BJ (cell line): Measurements from ENCODE around the gene MAST2. TPM values are rescaled to one million over a fixed set of nuclear protein-coding genes. Genes with fewer than 3 reads are reported as not detected.

ENCODE experiments used
- CTCF ChIA-PET: fragments of 350-600 bp; formaldehyde crosslinking; extraction: SDS; loops from one replicate; lab custom pipeline; 2021; ENCODE audit warnings: antibody characterized with exemption, inconsistent platforms; lab: Yijun Ruan, JAX
- POLR2A ChIA-PET: fragments of 300-600 bp; sonication (Branson Sonifier 250); formaldehyde crosslinking; extraction: SDS; loops from one replicate; lab custom pipeline; 2021; ENCODE audit warnings: antibody characterized with exemption; lab: Charles Lee
- DNase-seq: peaks from one replicate; pipeline ENCODE4 v3.0.0-alpha.2; 2011; ENCODE audit warnings: low read depth
- H3K27me3 ChIP-seq: 2 replicates; pipeline ENCODE4 v1.6.0; 2011; ENCODE audit warnings: low read length; ENCODE audit not compliant: control insufficient read depth, insufficient read depth
- H3K36me3 ChIP-seq: 2 replicates; pipeline ENCODE4 v1.5.1; 2011; ENCODE audit warnings: low read length; ENCODE audit not compliant: control insufficient read depth, insufficient read depth
- H3K4me3 ChIP-seq: 2 replicates; pipeline ENCODE4 v1.5.1; 2011; ENCODE audit warnings: low read depth, mild to moderate bottlenecking, control low read depth, low read length
- polyA plus RNA-seq: library from polyadenylated mRNA; depleted of rRNA; stranded (reverse); fragments of >200 nt; gene quantifications from 2 replicates; pipeline ENCODE4 v1.2.3, GENCODE V29; 2011
- TF ChIP-seq, protein P1 (sequence below): IDR thresholded peaks from 2 replicates; pipeline ENCODE4 v1.5.1; 2011; ENCODE audit warnings: low read depth, mild to moderate bottlenecking, control low read depth, inconsistent platforms, low read length, moderate library complexity; ENCODE audit not compliant: insufficient read depth

Gene MAST2
- polyA plus RNA-seq, 1 experiment, result 47.2 TPM

DNA sequence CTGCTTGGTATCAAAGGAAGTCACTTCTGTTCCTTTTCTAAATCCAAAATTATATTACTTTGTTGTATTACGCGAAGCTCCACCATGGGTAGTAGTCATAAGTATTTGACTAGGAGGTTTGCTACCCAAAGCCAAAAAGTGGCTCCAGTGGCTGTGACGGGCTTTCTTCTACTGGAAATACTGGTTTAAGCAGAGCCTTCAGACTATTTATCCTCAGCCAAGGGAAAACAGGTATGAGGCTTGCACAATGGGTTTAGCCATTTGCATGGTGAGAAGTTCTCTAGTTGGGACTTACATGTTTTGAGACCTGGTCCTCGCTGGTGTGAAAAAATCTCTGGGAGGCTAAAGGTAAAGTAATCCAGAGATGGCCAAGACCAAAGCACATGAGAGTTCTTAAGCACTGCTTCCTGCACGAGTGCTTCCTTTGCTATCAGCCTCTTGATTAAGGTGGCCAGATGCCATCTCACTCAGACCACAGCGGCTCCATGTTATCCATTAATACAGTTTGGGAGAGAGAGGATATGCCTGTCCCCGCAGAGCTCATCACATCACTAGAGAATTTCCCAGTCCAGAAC lies 207.8 kb downstream of the MAST2 start:
- Histone ChIP-seq H3K4me3 (no peak overlapping the region), H3K36me3 (peaks cover 12% of the 10 kb centered on the region), H3K27me3 (no peaks in the 10 kb centered on the region)
- no peak for DNase-seq
- TF ChIP-seq, protein P1, sequence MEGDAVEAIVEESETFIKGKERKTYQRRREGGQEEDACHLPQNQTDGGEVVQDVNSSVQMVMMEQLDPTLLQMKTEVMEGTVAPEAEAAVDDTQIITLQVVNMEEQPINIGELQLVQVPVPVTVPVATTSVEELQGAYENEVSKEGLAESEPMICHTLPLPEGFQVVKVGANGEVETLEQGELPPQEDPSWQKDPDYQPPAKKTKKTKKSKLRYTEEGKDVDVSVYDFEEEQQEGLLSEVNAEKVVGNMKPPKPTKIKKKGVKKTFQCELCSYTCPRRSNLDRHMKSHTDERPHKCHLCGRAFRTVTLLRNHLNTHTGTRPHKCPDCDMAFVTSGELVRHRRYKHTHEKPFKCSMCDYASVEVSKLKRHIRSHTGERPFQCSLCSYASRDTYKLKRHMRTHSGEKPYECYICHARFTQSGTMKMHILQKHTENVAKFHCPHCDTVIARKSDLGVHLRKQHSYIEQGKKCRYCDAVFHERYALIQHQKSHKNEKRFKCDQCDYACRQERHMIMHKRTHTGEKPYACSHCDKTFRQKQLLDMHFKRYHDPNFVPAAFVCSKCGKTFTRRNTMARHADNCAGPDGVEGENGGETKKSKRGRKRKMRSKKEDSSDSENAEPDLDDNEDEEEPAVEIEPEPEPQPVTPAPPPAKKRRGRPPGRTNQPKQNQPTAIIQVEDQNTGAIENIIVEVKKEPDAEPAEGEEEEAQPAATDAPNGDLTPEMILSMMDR, result no peak
- ChIA-PET CTCF (interaction anchor here (1.4 to 2.1 kb wide), 3 partner anchors 8 to 170 kb away, joined by 3 to 5 read pairs (median 5); no protein-coding TSS in a partner anchor), POLR2A (no interaction called here)

DNA sequence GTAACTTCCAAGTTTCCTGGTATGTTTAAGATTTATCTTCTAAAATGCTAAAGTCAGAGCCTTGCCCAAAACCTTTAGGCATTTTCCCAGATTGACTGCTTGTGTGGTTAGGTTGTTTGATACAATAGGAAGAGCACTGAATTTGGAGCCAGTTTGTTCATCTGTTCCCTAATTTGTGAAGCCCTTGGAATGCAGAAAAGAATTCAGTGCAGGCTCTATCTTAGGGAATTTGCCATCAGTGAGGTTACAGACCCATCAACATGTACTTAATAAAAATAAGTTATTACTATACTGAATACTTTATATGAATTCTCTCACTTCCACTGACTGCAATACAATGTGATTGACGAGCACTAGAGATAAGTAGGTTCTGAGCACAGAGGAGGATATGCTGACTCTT lies 208.8 kb downstream of the MAST2 start:
- no peak for DNase-seq
- Histone ChIP-seq H3K36me3 (peaks cover 11% of the 10 kb centered on the region), H3K4me3 (no peak overlapping the region), H3K27me3 (no peaks in the 10 kb centered on the region)
- ChIA-PET POLR2A (no interaction called here), CTCF (interaction anchor here (0.9 to 2.1 kb wide), 4 partner anchors 9 to 169 kb away, joined by 3 to 5 read pairs (median 4); no protein-coding TSS in a partner anchor)
- TF ChIP-seq, protein P1, result no peak

DNA sequence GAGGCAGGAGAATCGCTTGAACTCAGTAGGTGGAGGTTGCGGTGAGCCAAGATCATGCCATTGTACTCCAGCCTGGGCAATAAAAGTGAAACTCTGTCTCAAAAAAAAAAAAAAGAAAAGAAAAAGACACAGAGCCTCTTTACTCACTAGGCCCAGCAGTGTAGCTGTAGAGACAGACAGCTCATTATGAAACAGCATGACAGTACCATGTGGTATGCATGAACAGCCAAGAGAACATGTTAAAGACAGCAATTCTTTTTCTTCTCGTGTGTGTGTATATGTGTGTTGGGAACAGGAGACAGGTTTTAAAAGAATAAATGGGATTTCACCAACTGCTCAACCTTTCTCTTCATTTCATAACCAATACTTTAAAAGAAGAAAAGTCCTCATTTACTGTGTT lies 210.2 kb downstream of the MAST2 start:
- CTCF ChIA-PET, result interaction anchor here (1.3 kb wide), 1 partner anchor 12 kb away, joined by 3 read pairs; no protein-coding TSS in a partner anchor
- POLR2A ChIA-PET, result no interaction called here

DNA sequence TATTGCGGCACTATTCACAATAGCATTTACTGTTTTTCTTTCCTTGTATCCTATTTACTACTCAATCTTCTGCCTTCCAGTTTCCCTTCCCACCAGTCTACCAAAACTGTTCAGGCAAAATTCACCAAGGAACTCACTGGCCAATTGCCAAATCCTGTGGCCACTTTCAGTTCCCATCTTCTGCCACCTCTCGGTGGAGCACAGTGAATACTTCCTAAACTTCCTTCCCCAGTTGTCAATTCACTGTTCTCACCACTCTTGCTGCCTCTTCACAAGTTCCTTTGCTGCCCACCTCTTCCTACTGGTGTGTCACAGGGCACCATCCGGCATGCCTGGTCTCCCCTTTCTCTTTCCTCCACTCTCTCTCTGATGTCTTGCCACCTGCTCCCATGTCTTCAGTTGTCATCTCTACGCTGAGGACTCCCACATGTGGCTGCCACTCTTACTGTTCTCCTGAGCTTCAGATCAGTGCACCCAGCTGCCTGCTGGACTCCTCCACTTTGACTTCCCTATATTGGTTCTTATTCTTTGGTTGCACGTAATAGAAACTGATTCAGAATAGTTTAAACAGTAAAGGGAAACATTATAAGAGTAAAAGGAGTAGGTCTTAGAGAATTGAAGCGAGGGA lies 214.6 kb downstream of the MAST2 start:
- TF ChIP-seq, protein P1, result no peak
- ChIA-PET CTCF (interaction anchor here (1.1 to 1.9 kb wide), 3 partner anchors 16 to 20 kb away, joined by 3 to 5 read pairs (median 3); no protein-coding TSS in a partner anchor), POLR2A (no interaction called here)
- H3K4me3 ChIP-seq, result no peak overlapping the region
- peaks cover 4% of the 10 kb centered on the region; the same call in 1 of the 2 replicates for H3K36me3 ChIP-seq
- no peak for DNase-seq
- H3K27me3 ChIP-seq, result no peaks in the 10 kb centered on the region

More for the DNA sequence above, 210.2 kb downstream of the MAST2 start:
- Histone ChIP-seq H3K4me3 (no peak overlapping the region), H3K27me3 (no peaks in the 10 kb centered on the region), H3K36me3 (peaks cover 6% of the 10 kb centered on the region)
- no peak for DNase-seq
- TF ChIP-seq, protein P1, result no peak

DNA sequence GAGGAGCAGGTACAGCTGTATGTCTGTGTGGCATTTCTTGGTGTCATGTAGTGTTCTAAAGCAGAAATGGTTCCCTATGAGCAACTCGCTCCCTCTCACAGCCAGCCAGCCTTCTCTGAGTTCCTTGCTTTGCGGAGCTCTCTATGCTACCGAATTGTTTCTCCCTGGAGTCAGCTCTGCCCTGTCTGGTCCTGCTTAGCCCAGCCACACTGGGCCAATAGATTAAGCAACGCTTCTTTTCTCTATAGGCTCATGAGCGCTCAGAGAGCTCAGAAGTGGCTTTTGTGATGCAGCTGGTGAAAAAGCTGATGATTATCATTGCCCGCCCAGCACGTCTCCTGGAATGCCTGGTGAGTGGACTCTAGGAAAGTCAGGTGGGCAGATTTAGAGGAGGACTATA lies 215.9 kb downstream of the MAST2 start:
- TF ChIP-seq, protein P1, result no peak
- ChIA-PET CTCF (interaction anchor here (1.3 to 1.9 kb wide), 2 partner anchors 17 to 19 kb away, joined by 3 to 5 read pairs; no protein-coding TSS in a partner anchor), POLR2A (no interaction called here)
- DNase-seq, result no peak
- no peak overlapping the region for H3K4me3 ChIP-seq
- H3K36me3 ChIP-seq, result peaks cover 9% of the 10 kb centered on the region
- no peaks in the 10 kb centered on the region for H3K27me3 ChIP-seq
